IPS-15b (cell line): Measurements from ENCODE around the gene GSAP.

Experiments
- H3K27me3 ChIP-seq: one replicate; pipeline ENCODE4 v1.6.1; 2013; ENCODE audit warnings: low read length; ENCODE audit not compliant: control insufficient read depth, insufficient read depth
- H3K36me3 ChIP-seq: one replicate; pipeline ENCODE4 v1.6.1; 2013; ENCODE audit warnings: low read length; ENCODE audit not compliant: control insufficient read depth, insufficient read depth
- H3K4me1 ChIP-seq: one replicate; pipeline ENCODE4 v1.6.1; 2013; ENCODE audit warnings: mild to moderate bottlenecking, low read length; ENCODE audit not compliant: control insufficient read depth, insufficient read depth
- H3K4me3 ChIP-seq: one replicate; pipeline ENCODE4 v1.5.1; 2013; ENCODE audit warnings: low read depth, low read length
- H3K9ac ChIP-seq: one replicate; pipeline ENCODE4 v1.6.1; 2013; ENCODE audit warnings: low read depth, mild to moderate bottlenecking, low read length
- H3K9me3 ChIP-seq: one replicate; pipeline ENCODE4 v1.6.1; 2013; ENCODE audit warnings: mild to moderate bottlenecking, low read length; ENCODE audit not compliant: control insufficient read depth, insufficient read depth

Gene GSAP

GRCh38 chr7:77265666-77266065, 150.5 kb downstream of the GSAP start:
- H3K4me3 ChIP-seq: no peak overlapping the region
- H3K9me3 ChIP-seq: no peaks in the 10 kb centered on the region
- no peaks in the 10 kb centered on the region for H3K4me1 ChIP-seq
- no peaks in the 10 kb centered on the region for H3K36me3 ChIP-seq
- H3K27me3 ChIP-seq: no peaks in the 10 kb centered on the region
- H3K9ac ChIP-seq: no peak overlapping the region

- no peak overlapping the region for H3K4me3 ChIP-seq
- no peaks in the 10 kb centered on the region for H3K36me3 ChIP-seq
- no peaks in the 10 kb centered on the region for H3K9me3 ChIP-seq
- no peak overlapping the region for H3K9ac ChIP-seq
- no peaks in the 10 kb centered on the region for H3K4me1 ChIP-seq
- H3K27me3 ChIP-seq: no peaks in the 10 kb centered on the region
These were observed 153.8 kb downstream of the GSAP start for GRCh38 chr7:77262316-77262715.
